Measurements from ENCODE around the gene RIMBP2. TPM values are rescaled to one million over a fixed set of nuclear protein-coding genes. Genes with fewer than 3 reads are reported as not detected.

Gene RIMBP2
- polyA plus RNA-seq, 1 of the 3 experiments (the other 2 are of a cell fraction) = 0.90 TPM

- no peak for TF ChIP-seq CTCF (IDR thresholded peaks at IDR 0.05)
- TF ChIP-seq RFX5 (IDR thresholded peaks at IDR 0.05; ENCODE audit: low read length) = no peak
Observed at GRCh38 chr12:130485291-130486145, 230.6 kb downstream of the RIMBP2 start (continued).

GRCh38 chr12:130484221-130484620, 231.9 kb downstream of the RIMBP2 start:
- no peaks in the 10 kb centered on the region for H3F3A ChIP-seq (replicated peaks; ENCODE audit: insufficient read depth)
- H3K36me3 ChIP-seq (replicated peaks in 1 of 2; ENCODE audit: control insufficient read depth in 1 of 2, insufficient read depth in 2 of 2, low read length in 1 of 2) = no peaks in the 10 kb centered on the region
- peaks cover 0 to 3% of the 10 kb centered on the region in 2 experiments; a peak in 1 of 4 replicates for H3K4me1 ChIP-seq (ENCODE audit: control insufficient read depth in 1 of 2, insufficient read depth in 2 of 2, low read depth in 1 of 2, low read length in 1 of 2)
- H3K9me2 ChIP-seq = no peaks in the 10 kb centered on the region
- H3K9ac ChIP-seq = no peak overlapping the region
- WGBS (ENCODE audit: low lambda C conversion rate) = 64% methylated on average over 11 of the region's 11 CpGs
- H3K27ac ChIP-seq (ENCODE audit: low read depth in 2 of 2, low read length in 1 of 2) = no peak overlapping the region
- DNase-seq = no peak
- no peak overlapping the region for H2AFZ ChIP-seq (ENCODE audit: low read depth)
- no peaks in the 10 kb centered on the region for H3K27me3 ChIP-seq (ENCODE audit: insufficient read depth)
- no peaks in the 10 kb centered on the region for H3K79me2 ChIP-seq (ENCODE audit: insufficient read depth)
- TF ChIP-seq EP300 (IDR thresholded peaks at IDR 0.05; ENCODE audit: borderline replicate concordance in 1 of 2, low read depth in 1 of 2, low read length in 1 of 2) (no peak), EZH2phosphoT487 (IDR thresholded peaks at IDR 0.05; ENCODE audit: borderline replicate concordance, low read depth) (no peak), POLR2AphosphoS5 (IDR thresholded peaks at IDR 0.05; ENCODE audit: low read depth, low read length) (no peak), RCOR1 (IDR thresholded peaks at IDR 0.05; ENCODE audit: low read length) (no peak), SMC3 (IDR thresholded peaks at IDR 0.05; ENCODE audit: low read depth, low read length) (no peak), RAD21 (IDR thresholded peaks at IDR 0.05; ENCODE audit: low read length) (no peak), USF1 (IDR thresholded peaks at IDR 0.05; ENCODE audit: borderline replicate concordance, low read depth) (no peak), RFX5 (IDR thresholded peaks at IDR 0.05; ENCODE audit: low read length) (no peak), ZBTB33 (IDR thresholded peaks at IDR 0.05; ENCODE audit: borderline replicate concordance, low read depth) (no peak), CTCF (IDR thresholded peaks at IDR 0.05) (no peak), TEAD4 (IDR thresholded peaks at IDR 0.05; ENCODE audit: borderline replicate concordance, insufficient read depth) (no peak), FOXJ3 (CRISPR knock-in tag; IDR thresholded peaks at IDR 0.05) (no peak), JUND (IDR thresholded peaks at IDR 0.05) (no peak), YY1 (IDR thresholded peaks at IDR 0.05; ENCODE audit: low read depth) (no peak), ELF1 (IDR thresholded peaks at IDR 0.05) (no peak), SIN3A (IDR thresholded peaks at IDR 0.05; ENCODE audit: borderline replicate concordance, low read depth, low read length) (no peak)
- H3K9me3 ChIP-seq = no peaks in the 10 kb centered on the region
- ChIA-PET CTCF (no interaction called here), POLR2A (no interaction called here)
- no peak overlapping the region for H3K4me3 ChIP-seq (ENCODE audit: low read depth in 2 of 2, low read length in 1 of 2)
- no peaks in the 10 kb centered on the region for H4K20me1 ChIP-seq (ENCODE audit: insufficient read depth)
- H3K4me2 ChIP-seq = no peak overlapping the region

Measured in SK-N-SH (cell line).